Gastrocnemius medialis (tissue), 4 donors: ENCODE data around the gene ZNF583.

Source experiments
- CTCF ChIP-seq, 5 experiments: fragments of 450-650 bp in 3 of 5; fragments of 200-600 bp in 2 of 5; sonication (generic) in 2 of 5; IDR thresholded peaks in 4 of 5; conservative IDR thresholded peaks in 1 of 5; 1 replicate in 4 of 5; 2 replicates in 1 of 5; pipeline ENCODE4 v1.5.1; 2016 to 2019; ENCODE audit warnings: antibody characterized with exemption in 5 of 5, mild to moderate bottlenecking in 3 of 5, moderate library complexity in 3 of 5
- POLR2A ChIP-seq, 2 donors: fragments of 450-650 bp; IDR thresholded peaks; one replicate each; pipeline ENCODE4 v1.6.1; 2017; ENCODE audit warnings: antibody characterized with exemption in 2 of 2, mild to moderate bottlenecking in 2 of 2, moderate library complexity in 2 of 2

- no peak for TF ChIP-seq CTCF (IDR thresholded peaks at IDR 0.05 in 4 of 5, conservative IDR thresholded peaks at IDR 0.05 in 1 of 5)
- TF ChIP-seq POLR2A (IDR thresholded peaks at IDR 0.05) = no peak
Measured at GRCh38 chr19:56423276-56423984, 19.3 kb downstream of the ZNF583 start.
